SK-N-SH (cell line): Measurements from ENCODE around the gene CPNE1. TPM values are rescaled to one million over a fixed set of nuclear protein-coding genes. Genes with fewer than 3 reads are reported as not detected.
A peak's percentile ranks its signal among the peaks of the same experiment; 100 is the strongest.
"Not testable (repeated sequence)": the region's sequence is repeated elsewhere in the genome, so short reads cannot be mapped to it uniquely, and the experiment has no call there.

Experiments used
- CTCF ChIA-PET: fragments of 300-600, 350-600 bp; formaldehyde crosslinking; extraction: SDS; loops from one replicate; lab custom pipeline; 2021; lab: Yijun Ruan, JAX
- POLR2A ChIA-PET: fragments of 350-600 bp; sonication (Branson Sonifier 250); formaldehyde crosslinking; extraction: SDS; loops from one replicate; lab custom pipeline; 2020; ENCODE audit warnings: antibody characterized with exemption, inconsistent platforms; lab: Yijun Ruan, JAX
- DNase-seq: peaks from one replicate; pipeline ENCODE4 v3.0.0; 2012
- H2AFZ ChIP-seq: fragments of 200-600 bp; sonication (generic); 2 replicates; pipeline ENCODE4 v1.8.1; 2016; ENCODE audit warnings: antibody characterized with exemption, mild to moderate bottlenecking, low read depth
- H3F3A ChIP-seq: fragments of 200-600 bp; sonication (generic); replicated peaks from 2 replicates; pipeline ENCODE3; 2016; ENCODE audit warnings: antibody characterized with exemption, mild to moderate bottlenecking; ENCODE audit not compliant: insufficient read depth
- H3K27ac ChIP-seq, 2 experiments: fragments of 200-500 bp in 1 of 2; fragments of 200-600 bp in 1 of 2; sonication (Bioruptor generic) in 1 of 2; sonication (generic), shearing (Covaris generic) in 1 of 2; 2 replicates each; pipeline versions ENCODE4 v1.5.1 to v1.6.1; 2014 to 2016; ENCODE audit warnings: low read depth in 2 of 2, inconsistent platforms in 1 of 2, low read length in 1 of 2, mild to moderate bottlenecking in 1 of 2, mixed read lengths in 1 of 2
- H3K27me3 ChIP-seq: fragments of 200-600 bp; sonication (generic), shearing (Covaris generic); 2 replicates; pipeline ENCODE4 v1.6.1; 2016; ENCODE audit warnings: mixed run types; ENCODE audit not compliant: insufficient read depth
- H3K36me3 ChIP-seq, 2 experiments: fragments of 200-500 bp in 1 of 2; fragments of 200-600 bp in 1 of 2; sonication (Bioruptor generic) in 1 of 2; sonication (generic) in 1 of 2; replicated peaks in 1 of 2; 2 replicates each; pipeline versions ENCODE3 to v1.5.1; 2014 to 2016; ENCODE audit warnings: low read length in 1 of 2, mild to moderate bottlenecking in 1 of 2; ENCODE audit not compliant: insufficient read depth in 2 of 2, control insufficient read depth in 1 of 2
- H3K4me1 ChIP-seq, 2 experiments: fragments of 200-500 bp in 1 of 2; fragments of 200-600 bp in 1 of 2; sonication (Bioruptor generic) in 1 of 2; sonication (generic), shearing (Covaris generic) in 1 of 2; 2 replicates each; pipeline versions ENCODE4 v1.5.1 to v1.6.1; 2014 to 2016; ENCODE audit warnings: low read depth in 1 of 2, low read length in 1 of 2, mixed run types in 1 of 2; ENCODE audit not compliant: insufficient read depth in 2 of 2, control insufficient read depth in 1 of 2
- H3K4me2 ChIP-seq: fragments of 200-600 bp; sonication (generic), shearing (Covaris generic); 2 replicates; pipeline ENCODE4 v1.6.1; 2017; ENCODE audit warnings: mixed run types
- H3K4me3 ChIP-seq, 2 experiments: fragments of 200-500 bp in 1 of 2; fragments of 200-600 bp in 1 of 2; sonication (Bioruptor generic) in 1 of 2; sonication (generic), shearing (Covaris generic) in 1 of 2; 2 replicates each; pipeline versions ENCODE4 v1.5.1 to v1.8.1; 2014 to 2016; ENCODE audit warnings: low read depth in 2 of 2, inconsistent platforms in 1 of 2, low read length in 1 of 2, mild to moderate bottlenecking in 1 of 2, mixed read lengths in 1 of 2, moderate library complexity in 1 of 2
- H3K79me2 ChIP-seq: fragments of 200-600 bp; sonication (generic); 2 replicates; pipeline ENCODE4 v1.8.1; 2017; ENCODE audit warnings: mild to moderate bottlenecking; ENCODE audit not compliant: insufficient read depth
- H3K9ac ChIP-seq: fragments of 200-600 bp; sonication (generic); 2 replicates; pipeline ENCODE4 v1.6.1; 2017; ENCODE audit warnings: mixed run types
- H3K9me2 ChIP-seq: fragments of 200-600 bp; sonication (generic); 2 replicates; pipeline ENCODE4 v1.6.1; 2017; ENCODE audit warnings: mixed run types
- H3K9me3 ChIP-seq: fragments of 200-600 bp; sonication (generic); 2 replicates; pipeline ENCODE4 v1.6.1; 2017; ENCODE audit warnings: mixed run types, mild to moderate bottlenecking, moderate library complexity
- H4K20me1 ChIP-seq: fragments of 200-600 bp; sonication (generic); 2 replicates; pipeline ENCODE4 v1.6.1; 2017; ENCODE audit warnings: mild to moderate bottlenecking, mixed run types; ENCODE audit not compliant: insufficient read depth
- EZH2phosphoT487 ChIP-seq: fragments of 200-600 bp; sonication (generic); IDR thresholded peaks from 2 replicates; pipeline ENCODE4 v1.6.1; 2017; ENCODE audit warnings: low read depth, mixed run types, mild to moderate bottlenecking, antibody characterized with exemption, moderate library complexity, borderline replicate concordance
- FOSL2 ChIP-seq: IDR thresholded peaks from 2 replicates; pipeline ENCODE4 v1.4.0; 2012; ENCODE audit warnings: low read depth, mild to moderate bottlenecking, moderate library complexity, borderline replicate concordance
- FOXJ3 ChIP-seq: sonication (generic); formaldehyde crosslinking; IDR thresholded peaks from 2 replicates; pipeline ENCODE4 v1.5.1; 2020; ENCODE audit warnings: mild to moderate bottlenecking, missing genetic modification reagents
- FOXM1 ChIP-seq: IDR thresholded peaks from 2 replicates; pipeline ENCODE4 v1.4.0; 2012; ENCODE audit warnings: low read depth, mild to moderate bottlenecking
- GABPA ChIP-seq: IDR thresholded peaks from 2 replicates; pipeline ENCODE4 v1.4.0; 2012; ENCODE audit warnings: low read depth, mild to moderate bottlenecking
- GATA2 ChIP-seq: sonication (generic); formaldehyde crosslinking; IDR thresholded peaks from 2 replicates; pipeline ENCODE4 v1.5.0; 2020; ENCODE audit warnings: mild to moderate bottlenecking, missing genetic modification reagents
- IRF3 ChIP-seq: fragments of 150-350 bp; IDR thresholded peaks from 2 replicates; pipeline ENCODE4 v1.6.1; 2016; ENCODE audit warnings: mild to moderate bottlenecking, low read depth, low read length
- MEF2A ChIP-seq: IDR thresholded peaks from 2 replicates; pipeline ENCODE4 v1.4.0; 2012; ENCODE audit warnings: low read depth, borderline replicate concordance
- POLR2AphosphoS5 ChIP-seq: IDR thresholded peaks from 2 replicates; pipeline ENCODE4 v1.6.1; 2012; ENCODE audit warnings: low read depth, low read length
- RAD21 ChIP-seq: IDR thresholded peaks from 2 replicates; pipeline ENCODE4 v1.6.1; 2012; ENCODE audit warnings: mild to moderate bottlenecking, low read length
- RCOR1 ChIP-seq: fragments of 150-350 bp; IDR thresholded peaks from 2 replicates; pipeline ENCODE4 v1.6.1; 2017; ENCODE audit warnings: antibody characterized with exemption, low read length
- SIN3A ChIP-seq: IDR thresholded peaks from 2 replicates; pipeline ENCODE4 v1.6.1; 2012; ENCODE audit warnings: low read depth, mild to moderate bottlenecking, low read length, moderate library complexity, borderline replicate concordance
- SMC3 ChIP-seq: IDR thresholded peaks from 2 replicates; pipeline ENCODE4 v1.6.1; 2012; ENCODE audit warnings: low read depth, low read length, improper control_type of control experiment
- TEAD4 ChIP-seq: IDR thresholded peaks from 2 replicates; pipeline ENCODE4 v1.4.0; 2012; ENCODE audit warnings: mild to moderate bottlenecking, borderline replicate concordance; ENCODE audit not compliant: insufficient read depth
- USF2 ChIP-seq: fragments of 150-350 bp; IDR thresholded peaks from 2 replicates; pipeline ENCODE4 v1.6.1; 2017; ENCODE audit warnings: antibody characterized with exemption, low read length, low read depth, borderline replicate concordance
- WGBS: methylation state at CpG from one replicate; pipeline ENCODE4 v1.1.6; 2017; ENCODE audit warnings: low lambda C conversion rate; 5-methylcytosine and 5-hydroxymethylcytosine counted together
- polyA plus RNA-seq, 3 experiments: library from polyadenylated mRNA; depleted of rRNA; stranded (reverse); fragments of >200 nt; gene quantifications; 2 replicates each; pipeline ENCODE4 v1.2.3, GENCODE V29; 2012
- TF ChIP-seq, protein P1 (sequence below): fragments of 200-600 bp; sonication (generic); IDR thresholded peaks from 2 replicates; pipeline ENCODE4 v1.6.1; 2017; ENCODE audit warnings: antibody characterized with exemption, mild to moderate bottlenecking, moderate library complexity

The CPNE1 gene
- polyA plus RNA-seq, 1 of the 3 experiments (the other 2 are of a cell fraction) = 279 TPM

GRCh38 chr20:35690265-35690664 is 25.6 kb upstream of the CPNE1 start:
- 90% methylated on average over 4 of the region's 4 CpGs for WGBS
- TF ChIP-seq RAD21 (no peak), IRF3 (no peak), GABPA (no peak), EZH2phosphoT487 (no peak), RCOR1 (no peak), GATA2 (CRISPR knock-in tag) (no peak), FOSL2 (no peak), FOXJ3 (CRISPR knock-in tag) (no peak), POLR2AphosphoS5 (no peak), SIN3A (no peak), MEF2A (no peak), TEAD4 (no peak), FOXM1 (no peak), USF2 (no peak)
- Histone ChIP-seq H3K79me2 (no peaks in the 10 kb centered on the region), H3K4me1 (no peaks in the 10 kb centered on the region), H3K9ac (no peak overlapping the region), H3K27me3 (no peaks in the 10 kb centered on the region), H3K9me3 (no peaks in the 10 kb centered on the region), H2AFZ (no peak overlapping the region), H4K20me1 (no peaks in the 10 kb centered on the region), H3K4me2 (no peak overlapping the region), H3K4me3 (no peak overlapping the region), H3K27ac (no peak overlapping the region), H3K9me2 (no peaks in the 10 kb centered on the region), H3K36me3 (peaks cover 7 to 57% of the 10 kb centered on the region in 2 experiments), H3F3A (peaks cover 2% of the 10 kb centered on the region)
- ChIA-PET CTCF (no interaction called here), POLR2A (no interaction called here)
- no peak for DNase-seq

- POLR2A ChIA-PET = not testable (repeated sequence)
Observed at GRCh38 chr20:35686872-35687271, 22.2 kb upstream of the CPNE1 start.

DNA sequence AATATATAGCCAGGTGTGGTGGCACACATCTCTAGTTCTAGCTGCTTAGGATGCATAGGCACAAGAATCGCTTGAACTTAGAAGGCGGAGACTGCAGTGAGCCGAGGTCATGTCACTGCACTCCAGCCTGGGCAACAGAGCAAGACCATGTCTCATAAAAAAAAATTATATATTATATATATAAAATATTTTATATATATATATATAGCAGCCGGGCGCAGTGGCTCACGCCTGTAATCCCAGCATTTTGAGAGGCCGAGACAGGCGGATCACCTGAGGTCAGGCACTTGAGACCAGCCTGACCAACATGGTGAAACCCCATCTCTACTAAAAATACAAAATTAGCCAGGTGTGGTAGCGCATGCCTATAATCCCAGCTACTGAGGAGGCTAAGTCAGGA is 20.7 kb upstream of the CPNE1 start:
- CTCF ChIA-PET, POLR2A ChIA-PET, DNase-seq, H3K4me1 ChIP-seq, H3F3A ChIP-seq, H3K4me2 ChIP-seq, H3K27ac ChIP-seq, H3K9ac ChIP-seq, H3K27me3 ChIP-seq, H2AFZ ChIP-seq, H3K9me2 ChIP-seq, H3K9me3 ChIP-seq, H3K79me2 ChIP-seq, H4K20me1 ChIP-seq, H3K4me3 ChIP-seq: not testable (repeated sequence)
- H3K36me3 ChIP-seq = peaks cover 5 to 29% of the 10 kb centered on the region in 2 experiments
- 95% methylated on average over 9 of the region's 9 CpGs for WGBS

More at GRCh38 chr20:35686872-35687271, 22.2 kb upstream of the CPNE1 start:
- H2AFZ ChIP-seq, H3K79me2 ChIP-seq, H3K4me2 ChIP-seq, H3F3A ChIP-seq: not testable (repeated sequence)
- WGBS = 83% methylated on average over 11 of the region's 11 CpGs
- H3K36me3 ChIP-seq = peaks cover 3 to 36% of the 10 kb centered on the region in 2 experiments
- TF ChIP-seq SMC3 (0 out of 2 replicates have a peak, but pooled peaks have one; percentile 11), RAD21 (peak; percentile 34)
- TF ChIP-seq, protein P1, sequence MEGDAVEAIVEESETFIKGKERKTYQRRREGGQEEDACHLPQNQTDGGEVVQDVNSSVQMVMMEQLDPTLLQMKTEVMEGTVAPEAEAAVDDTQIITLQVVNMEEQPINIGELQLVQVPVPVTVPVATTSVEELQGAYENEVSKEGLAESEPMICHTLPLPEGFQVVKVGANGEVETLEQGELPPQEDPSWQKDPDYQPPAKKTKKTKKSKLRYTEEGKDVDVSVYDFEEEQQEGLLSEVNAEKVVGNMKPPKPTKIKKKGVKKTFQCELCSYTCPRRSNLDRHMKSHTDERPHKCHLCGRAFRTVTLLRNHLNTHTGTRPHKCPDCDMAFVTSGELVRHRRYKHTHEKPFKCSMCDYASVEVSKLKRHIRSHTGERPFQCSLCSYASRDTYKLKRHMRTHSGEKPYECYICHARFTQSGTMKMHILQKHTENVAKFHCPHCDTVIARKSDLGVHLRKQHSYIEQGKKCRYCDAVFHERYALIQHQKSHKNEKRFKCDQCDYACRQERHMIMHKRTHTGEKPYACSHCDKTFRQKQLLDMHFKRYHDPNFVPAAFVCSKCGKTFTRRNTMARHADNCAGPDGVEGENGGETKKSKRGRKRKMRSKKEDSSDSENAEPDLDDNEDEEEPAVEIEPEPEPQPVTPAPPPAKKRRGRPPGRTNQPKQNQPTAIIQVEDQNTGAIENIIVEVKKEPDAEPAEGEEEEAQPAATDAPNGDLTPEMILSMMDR = peak; percentile 42
- TF ChIP-seq, all 33 proteins: peak for 3; not testable (repeated sequence) for 30
- H3K4me3 ChIP-seq, DNase-seq, H3K9me2 ChIP-seq, H3K9ac ChIP-seq, H4K20me1 ChIP-seq, H3K27me3 ChIP-seq, H3K27ac ChIP-seq, H3K4me1 ChIP-seq, H3K9me3 ChIP-seq: not testable (repeated sequence)
- CTCF ChIA-PET = interaction anchor here (1.0 kb wide), 1 partner anchor 86 kb away, joined by 4 read pairs; no protein-coding TSS in a partner anchor
